Measurements from ENCODE around the gene CXCL8.

GRCh38 chr4:73732759-73733431 is 7.5 kb upstream of the CXCL8 start:
- no peak for TF ChIP-seq POLR2A (IDR thresholded peaks at IDR 0.05)
- TF ChIP-seq CTCF (IDR thresholded peaks at IDR 0.05): no peak
